GM15510 (cell line): ENCODE results near the gene FKBP2.
A peak's percentile ranks its signal among the peaks of the same experiment; 100 is the strongest.

Experiments
- POLR2A ChIP-seq: IDR thresholded peaks from 3 replicates; pipeline ENCODE4 v1.6.1; 2011; ENCODE audit warnings: borderline replicate concordance; ENCODE audit not compliant: insufficient read length; ENCODE audit errors: extremely low read depth

FKBP2 gene

GRCh38 chr11:64268893-64269539 is 28.1 kb downstream of the FKBP2 start:
- TF ChIP-seq POLR2A: no peak

GRCh38 chr11:64269540-64270220 is 28.8 kb downstream of the FKBP2 start:
- TF ChIP-seq POLR2A: peak; percentile 53

GRCh38 chr11:64275031-64275800 is 34.3 kb downstream of the FKBP2 start:
- TF ChIP-seq POLR2A: no peak

- TF ChIP-seq POLR2A: no peak
Measured at GRCh38 chr11:64275841-64276240, 34.9 kb downstream of the FKBP2 start.

GRCh38 chr11:64276653-64277431 is 35.9 kb downstream of the FKBP2 start:
- no peak for TF ChIP-seq POLR2A

GRCh38 chr11:64278576-64279190 is 37.8 kb downstream of the FKBP2 start:
- no peak for TF ChIP-seq POLR2A

- no peak for TF ChIP-seq POLR2A
Measured at GRCh38 chr11:64281957-64282770, 41.3 kb downstream of the FKBP2 start.

- TF ChIP-seq POLR2A: no peak
Measured at GRCh38 chr11:64283092-64283491, 42.2 kb downstream of the FKBP2 start.

GRCh38 chr11:64284048-64284961 is 43.4 kb downstream of the FKBP2 start, which contains the start of gene BAD:
Gene BAD (minus strand): TSS chr11:64284665. CDS start chr11:64284368, 297 bp downstream.
- peak; percentile 63 for TF ChIP-seq POLR2A

GRCh38 chr11:64284962-64285884 is 44.3 kb downstream of the FKBP2 start, which contains the start of gene GPR137:
Gene GPR137 (plus strand): TSS chr11:64285848. CDS start chr11:64286525, 677 bp downstream.
- peak; percentile 64 for TF ChIP-seq POLR2A
